HG03520 (cell line): Measurements from ENCODE around the gene THOC2.
"Not testable (repeated sequence)": the region's sequence is repeated elsewhere in the genome, so short reads cannot be mapped to it uniquely, and the experiment has no call there.

Source experiments
- ATAC-seq: cut with Tn5 transposase; IDR thresholded peaks from one replicate; pipeline ENCODE4 v1.9.1; 2021; ENCODE audit warnings: mild to moderate bottlenecking, moderate library complexity; ENCODE audit not compliant: unreplicated experiment

THOC2 gene

GRCh38 chrX:123675154-123675553 lies 57.7 kb downstream of the THOC2 start:
- no peak for ATAC-seq

- no peak for ATAC-seq
Measured at GRCh38 chrX:123673813-123674212, 59.0 kb downstream of the THOC2 start.

GRCh38 chrX:123665197-123665596 lies 67.7 kb downstream of the THOC2 start:
- no peak for ATAC-seq

GRCh38 chrX:123664467-123665167 lies 68.2 kb downstream of the THOC2 start:
- not testable (repeated sequence) for ATAC-seq

- not testable (repeated sequence) for ATAC-seq
Measured at GRCh38 chrX:123663720-123664119, 69.1 kb downstream of the THOC2 start.

- not testable (repeated sequence) for ATAC-seq
Measured at GRCh38 chrX:123656507-123656906, 76.3 kb downstream of the THOC2 start.

GRCh38 chrX:123648811-123649181 lies 84.1 kb downstream of the THOC2 start:
- not testable (repeated sequence) for ATAC-seq

GRCh38 chrX:123648028-123648810 lies 84.6 kb downstream of the THOC2 start:
- no peak for ATAC-seq

GRCh38 chrX:123647244-123647643 lies 85.6 kb downstream of the THOC2 start:
- no peak for ATAC-seq

- ATAC-seq = no peak
Measured at GRCh38 chrX:123629502-123629901, 103.3 kb downstream of the THOC2 start.

- ATAC-seq = no peak
Measured at GRCh38 chrX:123626962-123627361, 105.9 kb downstream of the THOC2 start.

GRCh38 chrX:123625952-123626351 lies 106.9 kb downstream of the THOC2 start:
- ATAC-seq = no peak

GRCh38 chrX:123625477-123625876 lies 107.4 kb downstream of the THOC2 start:
- no peak for ATAC-seq

- no peak for ATAC-seq
Measured at GRCh38 chrX:123617007-123617406, 115.8 kb downstream of the THOC2 start.

- no peak for ATAC-seq
Measured at GRCh38 chrX:123610915-123611314, 121.9 kb downstream of the THOC2 start.

- no peak for ATAC-seq
Measured at GRCh38 chrX:123607806-123608205, 125.0 kb downstream of the THOC2 start.

GRCh38 chrX:123607270-123607669 lies 125.6 kb downstream of the THOC2 start:
- no peak for ATAC-seq

GRCh38 chrX:123603491-123603890 lies 129.4 kb downstream of the THOC2 start:
- no peak for ATAC-seq

- no peak for ATAC-seq
Measured at GRCh38 chrX:123601437-123601836, 131.4 kb downstream of the THOC2 start.

- ATAC-seq = no peak
Measured at GRCh38 chrX:123600181-123600580, 132.7 kb downstream of the THOC2 start.

GRCh38 chrX:123590842-123591486 lies 141.9 kb downstream of the THOC2 start:
- peak; percentile 49 for ATAC-seq

GRCh38 chrX:123588723-123589122 lies 144.1 kb downstream of the THOC2 start:
- no peak for ATAC-seq
